K562 (cell line): ENCODE measurements around the gene UBE2N. TPM values are rescaled to one million over a fixed set of nuclear protein-coding genes. Genes with fewer than 3 reads are reported as not detected.

Experiments
- BCLAF1 ChIP-seq, 2 experiments: fragments of 450-650 bp in 1 of 2; IDR thresholded peaks; 2 replicates each; pipeline ENCODE4 v1.6.1; 2011 to 2017; ENCODE audit warnings: low read depth in 2 of 2, antibody characterized with exemption in 1 of 2, borderline replicate concordance in 1 of 2, low read length in 1 of 2, mild to moderate bottlenecking in 1 of 2, mixed read lengths in 1 of 2; ENCODE audit not compliant: control insufficient read depth in 1 of 2
- FOXA3 ChIP-seq, 2 experiments: fragments of 450-650 bp in 1 of 2; sonication (generic) in 1 of 2; formaldehyde crosslinking; IDR thresholded peaks in 1 of 2; conservative IDR thresholded peaks in 1 of 2; 2 replicates each; pipeline versions ENCODE4 v1.4.0 to v1.8.0; 2020 to 2022; ENCODE audit warnings: mild to moderate bottlenecking in 2 of 2, missing genetic modification reagents in 1 of 2
- HDAC2 ChIP-seq: fragments of 450-650 bp; IDR thresholded peaks from 2 replicates; pipeline ENCODE4 v1.6.1; 2016; ENCODE audit warnings: mild to moderate bottlenecking
- MEIS2 ChIP-seq: fragments of 450-650 bp; IDR thresholded peaks from 2 replicates; pipeline ENCODE4 v1.6.1; 2014; ENCODE audit warnings: mild to moderate bottlenecking; ENCODE audit not compliant: partially characterized antibody
- POLR2AphosphoS5 ChIP-seq: IDR thresholded peaks from 2 replicates; pipeline ENCODE4 v1.6.1; 2011; ENCODE audit warnings: mild to moderate bottlenecking, low read depth, low read length, moderate library complexity; ENCODE audit not compliant: control insufficient read depth, insufficient read depth
- POLR3G ChIP-seq: IDR thresholded peaks from 2 replicates; pipeline ENCODE4 v1.6.1; 2011; ENCODE audit not compliant: insufficient read length, insufficient replicate concordance; ENCODE audit errors: extremely low read depth
- RBM14 ChIP-seq: fragments of 200-400 bp; formaldehyde crosslinking; IDR thresholded peaks from 2 replicates; pipeline ENCODE4 v1.6.1; 2018; ENCODE audit warnings: low read depth, mild to moderate bottlenecking, low read length, moderate library complexity, borderline replicate concordance; ENCODE audit not compliant: insufficient read depth
- SMARCA4 ChIP-seq: fragments of 450-650 bp; IDR thresholded peaks from 2 replicates; pipeline ENCODE4 v1.6.1; 2016
- SP1 ChIP-seq: sonication (generic); formaldehyde crosslinking; IDR thresholded peaks from 2 replicates; pipeline ENCODE4 v1.8.1; 2022; ENCODE audit warnings: mild to moderate bottlenecking, missing genetic modification reagents
- TEAD1 ChIP-seq, 2 experiments: fragments of 450-650 bp in 1 of 2; sonication (generic) in 1 of 2; formaldehyde crosslinking; IDR thresholded peaks; 2 replicates each; pipeline versions ENCODE4 v1.4.0 to v1.8.0; 2020 to 2022; ENCODE audit warnings: mild to moderate bottlenecking in 2 of 2, missing genetic modification reagents in 1 of 2
- TRIM25 ChIP-seq: fragments of 450-650 bp; IDR thresholded peaks from 2 replicates; pipeline ENCODE4 v1.7.0; 2016; ENCODE audit warnings: borderline replicate concordance
- ZNF175 ChIP-seq: fragments of 200-800 bp; sonication (Bioruptor generic); IDR thresholded peaks from 2 replicates; pipeline ENCODE4 v1.6.1; 2016; ENCODE audit warnings: low read depth, mild to moderate bottlenecking, missing genetic modification characterization, missing compliant biosample characterization
- ZNF23 ChIP-seq: fragments of 250-450 bp; sonication (Bioruptor Pico); IDR thresholded peaks from 2 replicates; pipeline ENCODE4 v1.4.0; 2020; ENCODE audit warnings: mild to moderate bottlenecking
- ZNF263 ChIP-seq: sonication (generic); formaldehyde crosslinking; IDR thresholded peaks from 2 replicates; pipeline ENCODE4 v1.8.0; 2022; ENCODE audit warnings: mild to moderate bottlenecking, missing genetic modification reagents, borderline replicate concordance
- ZNF77 ChIP-seq: fragments of 250-450 bp; sonication (Bioruptor Pico); IDR thresholded peaks from 2 replicates; pipeline ENCODE4 v1.5.0; 2020
- polyA plus RNA-seq, 8 experiments: library from polyadenylated mRNA; depleted of rRNA in 4 of 8; stranded (reverse) in 5 of 8; unstranded in 3 of 8; fragments of >200 nt; fragmentation: Nextera tagmentation in 2 of 8; fragmentation: Illumina TruSeq in 1 of 8; extraction: Ambion mirVana in 2 of 8; extraction: Trizol in 1 of 8; gene quantifications; 2 replicates each; pipeline versions ENCODE4 v1.2.1 to v1.2.3, GENCODE V29; 2011 to 2014; ENCODE audit warnings: inconsistent platforms in 1 of 8, missing spikeins in 1 of 8
- total RNA-seq, 7 experiments: library from RNA; depleted of rRNA in 6 of 7; stranded (reverse); fragments of >200 nt in 6 of 7; fragmentation: Illumina TruSeq in 2 of 7; extraction: Trizol in 2 of 7; gene quantifications; 2 replicates each; pipeline versions ENCODE4 v1.2.1 to v1.2.3, GENCODE V29; 2011 to 2021; ENCODE audit warnings: low replicate concordance in 1 of 7
- TF ChIP-seq, protein P1 (sequence below): sonication (generic); formaldehyde crosslinking; IDR thresholded peaks from 2 replicates; pipeline ENCODE4 v1.8.1; 2023; ENCODE audit warnings: mild to moderate bottlenecking, missing genetic modification reagents
- TF ChIP-seq, protein P2 (sequence below), 2 experiments: fragments of 250-450 bp in 1 of 2; fragments of 450-650 bp in 1 of 2; sonication (Bioruptor Pico) in 1 of 2; IDR thresholded peaks; 2 replicates each; pipeline versions ENCODE4 v1.6.1 to v1.8.0; 2016 to 2021; ENCODE audit warnings: mild to moderate bottlenecking in 2 of 2, moderate library complexity in 2 of 2, missing compliant biosample characterization in 1 of 2, missing genetic modification characterization in 1 of 2

UBE2N gene
- total and polyA plus RNA-seq, 9 of the 15 experiments (the other 6 are each of a cell fraction or from before 2014, with no cell fraction given): 189 to 826 (median 260) TPM

DNA sequence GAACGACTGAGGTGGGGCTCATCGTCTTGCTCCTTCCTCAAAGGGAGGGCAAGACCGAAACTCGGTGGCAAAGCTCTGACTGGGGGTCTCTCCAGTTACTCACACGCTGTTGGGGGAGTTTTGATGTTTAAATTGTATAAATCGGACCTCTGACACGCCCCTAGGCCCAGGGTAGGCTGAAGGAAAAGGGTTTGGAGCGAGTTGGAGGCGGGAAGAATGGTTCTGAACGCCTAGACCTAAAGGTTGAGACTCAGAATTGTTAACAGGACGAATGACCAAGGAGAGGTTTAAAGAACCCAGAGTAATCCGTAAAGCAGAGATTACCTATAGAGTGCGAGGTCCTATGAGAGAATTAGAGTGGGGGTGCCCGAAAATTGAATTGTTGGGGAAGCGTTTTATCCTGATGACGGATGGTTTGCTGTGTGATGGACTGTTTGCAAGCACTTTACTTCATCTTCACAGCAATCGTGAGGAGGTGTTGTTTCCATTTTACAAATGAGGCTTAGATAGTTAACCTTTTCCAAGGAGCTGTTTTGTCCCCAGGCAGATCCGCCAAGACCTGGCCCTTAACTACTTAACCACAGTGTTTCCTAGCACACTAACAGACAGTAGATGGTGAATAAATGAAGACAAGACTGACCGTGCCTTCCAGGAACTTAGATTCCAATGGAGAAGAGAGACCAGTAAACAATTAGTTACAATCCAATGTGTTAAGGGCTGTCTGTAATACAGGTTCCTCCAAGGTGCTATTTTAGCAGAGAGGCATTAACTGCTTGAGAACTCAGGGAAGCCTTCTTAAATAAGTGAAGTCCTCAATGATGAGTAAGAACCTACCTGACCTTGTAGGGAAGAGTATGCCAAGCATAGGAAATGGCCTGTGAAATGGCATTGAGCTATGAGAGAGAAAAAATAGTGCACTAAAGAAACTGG is 929 bp upstream of the UBE2N start (continued):
- TF ChIP-seq BCLAF1 (IDR thresholded peaks at IDR 0.05; ENCODE audit: borderline replicate concordance in 1 of 2, control insufficient read depth in 1 of 2, low read depth in 2 of 2, low read length in 1 of 2) (no peak), POLR2AphosphoS5 (peak; percentile 81), HDAC2 (0 out of 2 replicates have a peak, but pooled peaks have one; percentile 21), ZNF23 (0 out of 2 replicates have a peak, but pooled peaks have one; percentile 25), FOXA3 (CRISPR knock-in tag; conservative IDR thresholded peaks at IDR 0.05 in 1 of 2, IDR thresholded peaks at IDR 0.05 in 1 of 2) (peak in 1 of 2 experiments; percentile 59; a peak in 1 of 4 replicates), SMARCA4 (peak; percentile 33; the same call in 1 of the 2 replicates), ZNF263 (CRISPR knock-in tag) (peak; percentile 71; the same call in 1 of the 2 replicates), TRIM25 (0 out of 2 replicates have a peak, but pooled peaks have one; percentile 28), MEIS2 (no peak), ZNF77 (CRISPR knock-in tag) (no peak), SP1 (CRISPR knock-in tag) (peak; percentile 21; the same call in 1 of the 2 replicates), ZNF175 (CRISPR knock-in tag) (0 out of 2 replicates have a peak, but pooled peaks have one; percentile 13), TEAD1 (CRISPR knock-in tag; IDR thresholded peaks at IDR 0.05) (peak in 1 of 2 experiments; percentile 55; a peak in 1 of 4 replicates), POLR3G (no peak), RBM14 (no peak)
- TF ChIP-seq, protein P1, sequence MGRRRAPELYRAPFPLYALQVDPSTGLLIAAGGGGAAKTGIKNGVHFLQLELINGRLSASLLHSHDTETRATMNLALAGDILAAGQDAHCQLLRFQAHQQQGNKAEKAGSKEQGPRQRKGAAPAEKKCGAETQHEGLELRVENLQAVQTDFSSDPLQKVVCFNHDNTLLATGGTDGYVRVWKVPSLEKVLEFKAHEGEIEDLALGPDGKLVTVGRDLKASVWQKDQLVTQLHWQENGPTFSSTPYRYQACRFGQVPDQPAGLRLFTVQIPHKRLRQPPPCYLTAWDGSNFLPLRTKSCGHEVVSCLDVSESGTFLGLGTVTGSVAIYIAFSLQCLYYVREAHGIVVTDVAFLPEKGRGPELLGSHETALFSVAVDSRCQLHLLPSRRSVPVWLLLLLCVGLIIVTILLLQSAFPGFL (CRISPR knock-in tag): 0 out of 2 replicates have a peak, but pooled peaks have one; percentile 33
- TF ChIP-seq, protein P2, sequence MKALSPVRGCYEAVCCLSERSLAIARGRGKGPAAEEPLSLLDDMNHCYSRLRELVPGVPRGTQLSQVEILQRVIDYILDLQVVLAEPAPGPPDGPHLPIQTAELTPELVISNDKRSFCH (CRISPR knock-in tag; IDR thresholded peaks at IDR 0.05): no peak
- TF ChIP-seq, protein P2 (tag; IDR thresholded peaks at IDR 0.05): peak; percentile 44; the same call in 1 of the 2 replicates
